IPS-15b (cell line): ENCODE measurements around the gene BYSL.

Source experiments
- H3K27me3 ChIP-seq: one replicate; pipeline ENCODE4 v1.6.1; 2013; ENCODE audit warnings: low read length; ENCODE audit not compliant: control insufficient read depth, insufficient read depth
- H3K36me3 ChIP-seq: one replicate; pipeline ENCODE4 v1.6.1; 2013; ENCODE audit warnings: low read length; ENCODE audit not compliant: control insufficient read depth, insufficient read depth
- H3K4me1 ChIP-seq: one replicate; pipeline ENCODE4 v1.6.1; 2013; ENCODE audit warnings: mild to moderate bottlenecking, low read length; ENCODE audit not compliant: control insufficient read depth, insufficient read depth
- H3K4me3 ChIP-seq: one replicate; pipeline ENCODE4 v1.5.1; 2013; ENCODE audit warnings: low read depth, low read length
- H3K9ac ChIP-seq: one replicate; pipeline ENCODE4 v1.6.1; 2013; ENCODE audit warnings: low read depth, mild to moderate bottlenecking, low read length
- H3K9me3 ChIP-seq: one replicate; pipeline ENCODE4 v1.6.1; 2013; ENCODE audit warnings: mild to moderate bottlenecking, low read length; ENCODE audit not compliant: control insufficient read depth, insufficient read depth

BYSL gene, protein sequence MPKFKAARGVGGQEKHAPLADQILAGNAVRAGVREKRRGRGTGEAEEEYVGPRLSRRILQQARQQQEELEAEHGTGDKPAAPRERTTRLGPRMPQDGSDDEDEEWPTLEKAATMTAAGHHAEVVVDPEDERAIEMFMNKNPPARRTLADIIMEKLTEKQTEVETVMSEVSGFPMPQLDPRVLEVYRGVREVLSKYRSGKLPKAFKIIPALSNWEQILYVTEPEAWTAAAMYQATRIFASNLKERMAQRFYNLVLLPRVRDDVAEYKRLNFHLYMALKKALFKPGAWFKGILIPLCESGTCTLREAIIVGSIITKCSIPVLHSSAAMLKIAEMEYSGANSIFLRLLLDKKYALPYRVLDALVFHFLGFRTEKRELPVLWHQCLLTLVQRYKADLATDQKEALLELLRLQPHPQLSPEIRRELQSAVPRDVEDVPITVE

GRCh38 chr6:41920921-41921711 is at the start of gene BYSL, which contains the start of gene MED20:
Gene BYSL, plus strand, starts transcription at chr6:41921499. Its CDS starts 64 bp downstream, at chr6:41921563.
Gene MED20, minus strand, starts transcription at chr6:41921139. Its CDS starts 121 bp downstream, at chr6:41921018.
- H3K27me3 ChIP-seq = no peaks in the 10 kb centered on the region
- H3K9ac ChIP-seq = peak within 1 kb of the TSS; percentile 88
- H3K4me1 ChIP-seq = peaks cover 10% of the 10 kb centered on the region
- H3K36me3 ChIP-seq = peaks cover 10% of the 10 kb centered on the region
- peak within 1 kb of the TSS; percentile 84 for H3K4me3 ChIP-seq
- no peaks in the 10 kb centered on the region for H3K9me3 ChIP-seq

DNA sequence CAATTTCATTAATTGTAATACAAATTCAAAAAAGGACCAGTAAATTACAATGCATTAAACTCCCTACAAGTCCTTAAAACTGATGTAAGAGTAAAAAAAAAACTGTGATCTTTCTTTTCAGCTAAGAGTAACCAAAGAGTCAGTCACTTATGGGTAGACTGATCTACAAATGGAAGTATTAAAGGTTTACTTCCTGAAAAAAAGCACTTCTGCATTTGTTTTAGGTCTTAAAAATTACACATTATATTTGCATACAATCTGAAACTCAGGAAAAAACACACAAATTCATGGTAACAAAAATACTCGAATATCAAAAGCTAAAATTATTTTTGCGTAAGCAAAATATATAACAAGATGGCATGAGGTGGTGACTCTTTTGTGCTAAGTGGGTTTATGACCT is 49.6 kb upstream of the BYSL start:
- H3K4me3 ChIP-seq = no peak overlapping the region
- no peaks in the 10 kb centered on the region for H3K27me3 ChIP-seq
- no peak overlapping the region for H3K9ac ChIP-seq
- H3K4me1 ChIP-seq = no peaks in the 10 kb centered on the region
- no peaks in the 10 kb centered on the region for H3K36me3 ChIP-seq
- H3K9me3 ChIP-seq = no peaks in the 10 kb centered on the region

GRCh38 chr6:41872147-41872546 is 49.2 kb upstream of the BYSL start:
- Histone ChIP-seq H3K27me3 (no peaks in the 10 kb centered on the region), H3K9me3 (no peaks in the 10 kb centered on the region), H3K4me3 (no peak overlapping the region), H3K9ac (no peak overlapping the region), H3K36me3 (no peaks in the 10 kb centered on the region), H3K4me1 (no peaks in the 10 kb centered on the region)

DNA sequence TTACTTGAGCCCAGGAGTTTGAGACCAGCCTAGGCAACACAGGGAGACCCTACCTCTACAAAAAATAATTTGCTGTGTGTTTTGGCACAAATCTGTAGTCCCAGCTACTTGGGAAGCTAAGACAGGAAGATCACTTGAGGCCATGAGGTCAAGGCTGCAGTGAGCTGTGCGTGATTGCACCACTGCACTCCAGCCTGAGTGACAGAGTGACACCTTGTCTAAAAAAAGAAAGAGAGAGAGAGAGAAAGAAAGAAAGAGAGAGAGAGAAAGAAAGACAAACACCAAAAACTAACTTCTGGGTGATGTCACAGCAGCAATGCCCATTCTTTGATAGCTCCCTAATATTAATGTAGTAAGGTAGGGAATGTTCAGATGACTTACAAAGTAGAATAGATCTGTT is 46.6 kb upstream of the BYSL start:
- Histone ChIP-seq H3K4me3 (no peak overlapping the region), H3K36me3 (no peaks in the 10 kb centered on the region), H3K9me3 (no peaks in the 10 kb centered on the region), H3K9ac (no peak overlapping the region), H3K27me3 (no peaks in the 10 kb centered on the region), H3K4me1 (no peaks in the 10 kb centered on the region)

- Histone ChIP-seq H3K4me1 (no peaks in the 10 kb centered on the region), H3K4me3 (no peak overlapping the region)
These were observed 44.1 kb upstream of the BYSL start for GRCh38 chr6:41877051-41877680.

GRCh38 chr6:41878246-41878645 is 43.1 kb upstream of the BYSL start:
- Histone ChIP-seq H3K27me3 (no peaks in the 10 kb centered on the region), H3K4me3 (no peak overlapping the region), H3K36me3 (no peaks in the 10 kb centered on the region), H3K9ac (no peak overlapping the region), H3K4me1 (no peaks in the 10 kb centered on the region), H3K9me3 (no peaks in the 10 kb centered on the region)

More at GRCh38 chr6:41877051-41877680, 44.1 kb upstream of the BYSL start:
- Histone ChIP-seq H3K36me3 (no peaks in the 10 kb centered on the region), H3K9me3 (no peaks in the 10 kb centered on the region), H3K27me3 (no peaks in the 10 kb centered on the region), H3K9ac (no peak overlapping the region)

- Histone ChIP-seq H3K9me3 (no peaks in the 10 kb centered on the region), H3K27me3 (no peaks in the 10 kb centered on the region), H3K9ac (no peak overlapping the region), H3K4me1 (no peaks in the 10 kb centered on the region), H3K36me3 (no peaks in the 10 kb centered on the region), H3K4me3 (no peak overlapping the region)
These were observed 42.3 kb upstream of the BYSL start for GRCh38 chr6:41878961-41879405.

DNA sequence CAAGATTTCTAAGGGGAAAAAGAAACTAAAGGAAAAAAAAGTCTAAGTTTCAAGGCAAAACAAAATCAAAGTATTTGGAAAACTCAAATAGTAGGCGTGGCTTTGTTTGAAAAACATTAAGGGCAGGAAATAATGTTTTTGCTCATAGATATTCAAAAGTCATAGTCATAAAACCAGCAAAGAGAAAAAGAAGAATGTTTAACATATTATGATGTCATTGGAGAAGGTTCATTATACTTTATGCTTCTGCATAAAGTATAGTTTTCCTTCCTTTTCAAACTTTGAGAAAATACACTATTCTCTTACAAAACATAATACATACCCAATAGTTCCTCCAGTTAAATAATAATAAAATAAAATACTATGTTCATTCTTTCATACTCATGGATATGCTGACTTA is 39.8 kb upstream of the BYSL start:
- Histone ChIP-seq H3K4me3 (no peak overlapping the region), H3K9ac (no peak overlapping the region), H3K4me1 (no peaks in the 10 kb centered on the region), H3K9me3 (no peaks in the 10 kb centered on the region), H3K36me3 (no peaks in the 10 kb centered on the region), H3K27me3 (no peaks in the 10 kb centered on the region)

DNA sequence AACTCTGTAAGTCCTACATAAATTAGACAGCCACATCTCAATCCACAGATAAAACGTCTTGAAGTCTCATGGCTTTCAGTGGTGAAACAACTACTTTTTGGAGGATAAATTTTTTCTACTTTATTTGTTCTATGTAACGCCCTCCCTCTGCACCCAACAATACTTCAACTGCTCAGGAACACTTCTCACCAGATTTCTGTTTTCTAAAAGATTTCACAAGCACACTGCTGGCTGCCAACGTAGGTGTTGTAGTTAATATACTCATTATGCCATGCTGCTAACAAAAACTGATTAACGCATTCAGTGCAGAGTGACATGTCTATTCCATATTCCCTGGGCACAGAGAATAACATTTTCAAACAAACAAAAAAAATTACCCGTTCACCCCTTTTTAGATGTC is 36.3 kb upstream of the BYSL start:
- no peak overlapping the region for H3K9ac ChIP-seq
- no peaks in the 10 kb centered on the region for H3K36me3 ChIP-seq
- H3K4me3 ChIP-seq = no peak overlapping the region
- no peaks in the 10 kb centered on the region for H3K9me3 ChIP-seq
- H3K4me1 ChIP-seq = peaks cover 6% of the 10 kb centered on the region
- H3K27me3 ChIP-seq = no peaks in the 10 kb centered on the region

DNA sequence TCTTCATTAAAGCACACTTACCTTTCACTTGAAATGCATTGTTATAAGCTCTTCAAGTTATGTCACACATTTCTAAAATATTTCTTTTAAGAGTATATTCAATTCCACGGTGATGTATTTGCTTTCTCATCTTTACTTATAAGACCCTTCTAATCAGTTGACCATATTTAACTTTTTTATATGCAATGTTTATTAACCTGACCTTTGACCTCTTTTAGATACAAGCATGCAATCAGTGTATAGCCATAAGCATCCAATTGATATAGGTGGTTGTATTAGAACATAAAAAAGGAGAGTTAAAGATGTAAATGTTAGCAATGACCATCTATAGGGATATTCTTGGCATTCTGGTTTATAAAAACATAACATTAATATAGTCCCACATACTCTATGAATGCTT is 35.4 kb upstream of the BYSL start:
- no peaks in the 10 kb centered on the region for H3K36me3 ChIP-seq
- no peak overlapping the region for H3K9ac ChIP-seq
- no peaks in the 10 kb centered on the region for H3K9me3 ChIP-seq

GRCh38 chr6:41887331-41887751 is 34.0 kb upstream of the BYSL start:
- Histone ChIP-seq H3K27me3 (no peaks in the 10 kb centered on the region), H3K36me3 (no peaks in the 10 kb centered on the region), H3K4me3 (no peak overlapping the region), H3K9me3 (no peaks in the 10 kb centered on the region), H3K9ac (no peak overlapping the region), H3K4me1 (peaks cover 6% of the 10 kb centered on the region)

More for the DNA sequence above, 35.4 kb upstream of the BYSL start:
- H3K27me3 ChIP-seq = no peaks in the 10 kb centered on the region
- H3K4me1 ChIP-seq = peaks cover 6% of the 10 kb centered on the region
- no peak overlapping the region for H3K4me3 ChIP-seq
